B cell (primary cell): Measurements from ENCODE around the gene ELMO3. TPM values are rescaled to one million over a fixed set of nuclear protein-coding genes. Genes with fewer than 3 reads are reported as not detected.

Experiments used
- ATAC-seq: fragments of 200-7000 bp; cut with Tn5 transposase; one replicate; pipeline ENCODE4 v1.10.0; 2021; ENCODE audit warnings: low read depth, mild to moderate bottlenecking, moderate number of reproducible peaks, moderate library complexity
- CTCF ChIA-PET: fragments of 350-600 bp; sonication (Branson Sonifier 250); formaldehyde crosslinking; loops from one replicate; lab custom pipeline; 2021; ENCODE audit warnings: antibody characterized with exemption, inconsistent platforms; lab: Charles Lee
- POLR2A ChIA-PET: fragments of 350-600 bp; sonication (Branson Sonifier 250); formaldehyde crosslinking; loops from one replicate; lab custom pipeline; 2021; ENCODE audit warnings: antibody characterized with exemption; lab: Charles Lee
- DNase-seq: peaks from one replicate; pipeline ENCODE4 v3.0.0; 2013
- H2AFZ ChIP-seq: 2 replicates; pipeline ENCODE4 v1.6.1; 2012; ENCODE audit warnings: mild to moderate bottlenecking, low read depth, low read length; ENCODE audit not compliant: insufficient read depth, poor library complexity, severe bottlenecking
- H3K27ac ChIP-seq, 2 donors: 1 replicate in 1 of 2; 2 replicates in 1 of 2; pipeline ENCODE4 v1.5.1; 2012 to 2013; ENCODE audit warnings: low read length in 2 of 2, mild to moderate bottlenecking in 2 of 2, moderate library complexity in 1 of 2
- H3K27me3 ChIP-seq, 4 experiments: fragments of 200-600 bp in 1 of 4; sonication (generic) in 1 of 4; replicated peaks in 1 of 4; 1 replicate in 2 of 4; 2 replicates in 2 of 4; pipeline versions ENCODE4 v1.6.1 to v1.7.0; 2013 to 2016; ENCODE audit warnings: low read length in 3 of 4, mild to moderate bottlenecking in 2 of 4, mixed read lengths in 1 of 4, moderate library complexity in 1 of 4; ENCODE audit not compliant: insufficient read depth in 4 of 4, control insufficient read depth in 3 of 4; ENCODE audit errors: control extremely low read depth in 1 of 4
- H3K36me3 ChIP-seq, 2 experiments: replicated peaks in 1 of 2; 1 replicate in 1 of 2; 2 replicates in 1 of 2; pipeline versions ENCODE4 v1.6.1 to v1.7.1; 2013; ENCODE audit warnings: low read length in 1 of 2; ENCODE audit not compliant: insufficient read depth in 2 of 2, control insufficient read depth in 1 of 2; ENCODE audit errors: control extremely low read depth in 1 of 2, extremely low read depth in 1 of 2
- H3K4me1 ChIP-seq, 2 donors: fragments of 200-600 bp in 1 of 2; sonication (generic) in 1 of 2; 1 replicate in 1 of 2; 2 replicates in 1 of 2; pipeline versions ENCODE4 v1.5.1 to v1.6.1; 2013 to 2017; ENCODE audit warnings: low read length in 2 of 2; ENCODE audit not compliant: control insufficient read depth in 2 of 2, insufficient read depth in 2 of 2
- H3K4me2 ChIP-seq: replicated peaks from 2 replicates; pipeline ENCODE3; 2012; ENCODE audit warnings: mild to moderate bottlenecking, low read depth, low read length; ENCODE audit not compliant: poor library complexity, severe bottlenecking
- H3K4me3 ChIP-seq, 5 experiments: fragments of 200-600 bp in 1 of 5; sonication (generic) in 1 of 5; 1 replicate in 3 of 5; 2 replicates in 2 of 5; pipeline versions ENCODE4 v1.5.1 to v1.7.0; 2011 to 2016; ENCODE audit warnings: low read length in 4 of 5, mild to moderate bottlenecking in 4 of 5, low read depth in 2 of 5, control low read depth in 1 of 5, moderate library complexity in 1 of 5; ENCODE audit not compliant: insufficient read depth in 1 of 5; ENCODE audit errors: control extremely low read depth in 1 of 5, extremely low read depth in 1 of 5
- H3K79me2 ChIP-seq: fragments of 200-600 bp; sonication (generic); one replicate; pipeline ENCODE4 v1.6.0; 2016; ENCODE audit warnings: low read length; ENCODE audit not compliant: control insufficient read depth, insufficient read depth
- H3K9ac ChIP-seq: fragments of 200-600 bp; sonication (generic); 2 replicates; pipeline ENCODE4 v1.6.1; 2017; ENCODE audit warnings: mild to moderate bottlenecking, low read length, moderate library complexity
- H3K9me3 ChIP-seq, 3 donors: one replicate each; pipeline versions ENCODE4 v1.6.1 to v1.7.1; 2013; ENCODE audit warnings: low read length in 2 of 3; ENCODE audit not compliant: control insufficient read depth in 2 of 3, insufficient read depth in 1 of 3; ENCODE audit errors: control extremely low read depth in 1 of 3
- H4K20me1 ChIP-seq: 2 replicates; pipeline ENCODE4 v1.6.0; 2012; ENCODE audit warnings: mild to moderate bottlenecking, low read length; ENCODE audit not compliant: insufficient read depth, control insufficient read depth, poor library complexity, severe bottlenecking
- H3K27ac Mint-ChIP-seq: one replicate; pipeline ENCODE4 v1.8.0; 2021; ENCODE audit warnings: mixed read lengths
- H3K27me3 Mint-ChIP-seq: one replicate; pipeline ENCODE4 v1.8.0; 2021; ENCODE audit warnings: mixed read lengths
- H3K4me1 Mint-ChIP-seq: one replicate; pipeline ENCODE4 v1.8.0; 2021; ENCODE audit warnings: mixed read lengths
- H3K4me3 Mint-ChIP-seq: one replicate; pipeline ENCODE4 v1.8.0; 2021; ENCODE audit warnings: mixed read lengths
- H3K9me3 Mint-ChIP-seq: one replicate; pipeline ENCODE4 v1.8.0; 2022; ENCODE audit warnings: mixed read lengths; ENCODE audit not compliant: insufficient read depth
- EZH2 ChIP-seq: IDR thresholded peaks from 2 replicates; pipeline ENCODE4 v1.6.1; 2012; ENCODE audit warnings: borderline replicate concordance, low read depth, mild to moderate bottlenecking, moderate library complexity, low read length; ENCODE audit not compliant: insufficient read depth, poor library complexity, severe bottlenecking
- WGBS: methylation state at CpG from one replicate; pipeline ENCODE4 v1.1.5; 2013; ENCODE audit warnings: missing lambda C conversion rate; ENCODE audit not compliant: insufficient coverage; 5-methylcytosine and 5-hydroxymethylcytosine counted together
- intact Hi-C: fragments of 100-400 bp; cut with micrococcal nuclease; formaldehyde crosslinking; loops from one replicate; pipeline ENCODE4 v1.10.0; 2022
- polyA plus RNA-seq: library from polyadenylated mRNA; depleted of rRNA; stranded (reverse); fragments of >200 nt; gene quantifications from 2 replicates; pipeline ENCODE4 v1.2.3, GENCODE V29; 2012
- total RNA-seq, 2 donors: library from RNA; stranded (reverse); fragments of 120-200 nt in 1 of 2; gene quantifications; 1 replicate in 1 of 2; 2 replicates in 1 of 2; pipeline versions ENCODE4 v1.2.3 to v1.2.4, GENCODE V29; 2013 to 2022
- TF ChIP-seq, protein P1 (sequence below): fragments of 200-600 bp; IDR thresholded peaks from one replicate; pipeline ENCODE4 v1.8.0; 2022; ENCODE audit warnings: antibody characterized with exemption, mild to moderate bottlenecking

ELMO3 gene
- total and polyA plus RNA-seq, 2 donors (not counting 1 experiment from before 2014, with no cell fraction given): 9.1 to 9.6 TPM

DNA sequence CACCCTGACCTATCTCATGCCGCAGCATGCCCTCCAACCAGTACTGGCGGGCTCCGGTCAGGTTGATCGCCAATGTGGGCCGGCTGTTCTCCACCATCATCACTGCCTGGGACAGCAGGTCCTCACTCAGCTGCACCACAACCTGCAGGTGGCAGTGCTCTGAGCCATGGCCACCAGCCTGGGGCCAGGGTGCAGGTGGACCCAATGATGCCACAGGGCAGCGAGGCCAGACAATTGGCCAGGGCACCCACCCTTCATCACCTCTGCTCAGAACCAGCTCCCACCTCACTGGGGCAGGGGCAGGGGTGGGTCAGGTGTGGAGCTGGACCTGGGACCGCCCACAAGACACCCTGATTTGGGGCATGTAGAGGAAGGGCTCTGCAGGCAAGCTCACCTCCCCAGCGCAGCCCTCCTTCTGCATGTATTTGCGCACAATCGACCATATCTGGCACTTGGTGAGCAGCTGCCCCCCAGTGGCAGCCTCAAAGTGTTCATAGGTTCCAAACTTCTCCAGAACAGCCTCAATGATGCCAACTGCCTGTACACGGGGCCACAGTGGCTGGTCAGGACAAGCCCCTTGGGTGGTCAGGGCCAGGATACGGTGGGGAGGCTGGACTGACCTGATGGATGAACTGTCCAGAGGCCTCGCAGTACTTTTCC lies 19.4 kb upstream of the ELMO3 start:
- peaks cover 4% of the 10 kb centered on the region for H4K20me1 ChIP-seq
- H3K9me3 Mint-ChIP-seq: no peaks in the 10 kb centered on the region
- intact Hi-C loops: no loop called here
- no peak overlapping the region for H3K4me3 ChIP-seq
- H3K9ac ChIP-seq: no peak overlapping the region
- H2AFZ ChIP-seq: no peak overlapping the region
- peaks cover 23% of the 10 kb centered on the region in 2 donors for H3K4me1 ChIP-seq
- ChIA-PET POLR2A (no interaction called here), CTCF (no interaction called here)
- no peak overlapping the region for H3K27ac ChIP-seq
- DNase-seq (no peak), ATAC-seq (no peak)
- H3K36me3 ChIP-seq: no peaks in the 10 kb centered on the region
- TF ChIP-seq, protein P1, sequence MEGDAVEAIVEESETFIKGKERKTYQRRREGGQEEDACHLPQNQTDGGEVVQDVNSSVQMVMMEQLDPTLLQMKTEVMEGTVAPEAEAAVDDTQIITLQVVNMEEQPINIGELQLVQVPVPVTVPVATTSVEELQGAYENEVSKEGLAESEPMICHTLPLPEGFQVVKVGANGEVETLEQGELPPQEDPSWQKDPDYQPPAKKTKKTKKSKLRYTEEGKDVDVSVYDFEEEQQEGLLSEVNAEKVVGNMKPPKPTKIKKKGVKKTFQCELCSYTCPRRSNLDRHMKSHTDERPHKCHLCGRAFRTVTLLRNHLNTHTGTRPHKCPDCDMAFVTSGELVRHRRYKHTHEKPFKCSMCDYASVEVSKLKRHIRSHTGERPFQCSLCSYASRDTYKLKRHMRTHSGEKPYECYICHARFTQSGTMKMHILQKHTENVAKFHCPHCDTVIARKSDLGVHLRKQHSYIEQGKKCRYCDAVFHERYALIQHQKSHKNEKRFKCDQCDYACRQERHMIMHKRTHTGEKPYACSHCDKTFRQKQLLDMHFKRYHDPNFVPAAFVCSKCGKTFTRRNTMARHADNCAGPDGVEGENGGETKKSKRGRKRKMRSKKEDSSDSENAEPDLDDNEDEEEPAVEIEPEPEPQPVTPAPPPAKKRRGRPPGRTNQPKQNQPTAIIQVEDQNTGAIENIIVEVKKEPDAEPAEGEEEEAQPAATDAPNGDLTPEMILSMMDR: no peak
- TF ChIP-seq EZH2: no peak
- no peak overlapping the region for H3K4me3 Mint-ChIP-seq
- peaks cover 0 to 45% (median 15%) of the 10 kb centered on the region in 4 experiments for H3K27me3 ChIP-seq
- H3K4me1 Mint-ChIP-seq: peaks cover 14% of the 10 kb centered on the region
- no peak overlapping the region for H3K27ac Mint-ChIP-seq
- 94% methylated on average over 11 of the region's 13 CpGs for WGBS
- H3K27me3 Mint-ChIP-seq: peaks cover 25% of the 10 kb centered on the region
- H3K79me2 ChIP-seq: no peaks in the 10 kb centered on the region
- H3K9me3 ChIP-seq: peaks cover 0 to 7% (median 0%) of the 10 kb centered on the region in 3 donors
- H3K4me2 ChIP-seq: no peak overlapping the region

DNA sequence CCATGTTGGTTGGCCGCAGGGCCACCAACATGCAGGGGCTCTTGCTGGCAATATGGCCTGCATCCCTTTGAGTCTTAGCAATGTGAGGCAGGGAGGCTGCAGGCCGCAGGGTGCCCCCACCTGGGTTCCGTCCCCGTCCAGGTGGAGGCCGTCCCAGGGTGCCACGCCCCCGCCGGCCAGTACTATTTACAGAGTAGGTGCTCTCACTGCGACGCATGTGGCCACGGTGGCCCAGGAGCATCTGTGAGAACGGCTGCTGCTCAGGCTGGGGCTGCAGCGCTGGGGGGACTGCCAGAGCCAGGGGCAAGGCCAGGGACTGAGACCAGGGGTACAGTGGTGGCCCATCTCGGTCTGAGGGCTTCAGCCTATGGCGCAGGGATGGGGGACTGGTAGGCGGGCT lies 18.8 kb upstream of the ELMO3 start:
- H3K9me3 ChIP-seq: peaks cover 0 to 3% (median 0%) of the 10 kb centered on the region in 3 donors
- no peak for TF ChIP-seq EZH2
- TF ChIP-seq, protein P1: no peak
- Mint-ChIP-seq H3K27me3 (peaks cover 24% of the 10 kb centered on the region), H3K4me1 (peaks cover 18% of the 10 kb centered on the region), H3K27ac (no peak overlapping the region), H3K9me3 (no peaks in the 10 kb centered on the region), H3K4me3 (no peak overlapping the region)
- POLR2A ChIA-PET: no interaction called here
- H3K4me3 ChIP-seq: no peak overlapping the region
- no peaks in the 10 kb centered on the region for H3K36me3 ChIP-seq
- ATAC-seq: no peak
- no peak overlapping the region for H3K9ac ChIP-seq
- no peak for DNase-seq
- no peak overlapping the region for H2AFZ ChIP-seq
- H4K20me1 ChIP-seq: peaks cover 4% of the 10 kb centered on the region
- intact Hi-C loops: no loop called here
- CTCF ChIA-PET: no interaction called here
- 91% methylated on average over 16 of the region's 16 CpGs for WGBS
- peaks cover 25% of the 10 kb centered on the region in 2 donors for H3K4me1 ChIP-seq
- H3K4me2 ChIP-seq: no peak overlapping the region
- H3K27ac ChIP-seq: no peak overlapping the region
- H3K79me2 ChIP-seq: no peaks in the 10 kb centered on the region
- H3K27me3 ChIP-seq: peaks cover 0 to 39% (median 15%) of the 10 kb centered on the region in 4 experiments
